NOMO-1 (cell line): ENCODE data around the gene TCF20.

ENCODE experiments used
- DNase-seq, 2 experiments: peaks; one replicate each; lab custom pipeline; 2025; ENCODE audit not compliant: unreplicated experiment in 2 of 2; lab: John Stamatoyannopoulos, UW

The TCF20 gene

GRCh38 chr22:42268852-42269410, 1.5 kb downstream of the TCF20 start:
- no peak for DNase-seq

- DNase-seq = no peak
Measured at GRCh38 chr22:42265321-42265720, 5.1 kb downstream of the TCF20 start.

- no peak for DNase-seq
Measured at GRCh38 chr22:42263944-42264343, 6.5 kb downstream of the TCF20 start.

- DNase-seq = no peak
Measured at GRCh38 chr22:42262964-42263363, 7.5 kb downstream of the TCF20 start.

GRCh38 chr22:42261296-42261695, 9.2 kb downstream of the TCF20 start:
- no peak for DNase-seq

GRCh38 chr22:42258126-42258525, 12.3 kb downstream of the TCF20 start:
- no peak for DNase-seq

GRCh38 chr22:42257386-42257785, 13.1 kb downstream of the TCF20 start:
- no peak for DNase-seq

- DNase-seq = no peak
Measured at GRCh38 chr22:42256930-42257329, 13.5 kb downstream of the TCF20 start.

GRCh38 chr22:42256220-42256619, 14.2 kb downstream of the TCF20 start:
- DNase-seq = no peak

GRCh38 chr22:42249831-42250230, 20.6 kb downstream of the TCF20 start:
- DNase-seq = no peak

GRCh38 chr22:42248995-42249394, 21.5 kb downstream of the TCF20 start:
- DNase-seq = no peak

- DNase-seq = no peak
Measured at GRCh38 chr22:42247596-42247995, 22.9 kb downstream of the TCF20 start.

- no peak for DNase-seq
Measured at GRCh38 chr22:42243802-42244060, 26.7 kb downstream of the TCF20 start.

- no peak for DNase-seq
Measured at GRCh38 chr22:42236848-42237247, 33.6 kb downstream of the TCF20 start.

- DNase-seq = no peak
Measured at GRCh38 chr22:42236268-42236667, 34.2 kb downstream of the TCF20 start.

GRCh38 chr22:42233879-42234278, 36.6 kb downstream of the TCF20 start:
- no peak for DNase-seq

GRCh38 chr22:42231929-42232328, 38.5 kb downstream of the TCF20 start:
- no peak for DNase-seq

- no peak for DNase-seq
Measured at GRCh38 chr22:42229455-42230149, 40.9 kb downstream of the TCF20 start.

- DNase-seq = no peak
Measured at GRCh38 chr22:42228483-42228882, 42.0 kb downstream of the TCF20 start.

- DNase-seq = no peak
Measured at GRCh38 chr22:42227435-42227834, 43.0 kb downstream of the TCF20 start.

- DNase-seq = no peak
Measured at GRCh38 chr22:42225841-42226240, 44.6 kb downstream of the TCF20 start.

GRCh38 chr22:42222140-42222539, 48.3 kb downstream of the TCF20 start:
- DNase-seq = no peak
